HG03469 (cell line): Measurements from ENCODE around the gene IL12RB1.
"Not testable (repeated sequence)": the region's sequence is repeated elsewhere in the genome, so short reads cannot be mapped to it uniquely, and the experiment has no call there.

Source experiments
- ATAC-seq: cut with Tn5 transposase; IDR thresholded peaks from one replicate; pipeline ENCODE4 v1.9.1; 2021; ENCODE audit warnings: mild to moderate bottlenecking, moderate library complexity, moderate number of reproducible peaks; ENCODE audit not compliant: unreplicated experiment

The IL12RB1 gene

GRCh38 chr19:18113827-18114226 lies 27.1 kb upstream of the IL12RB1 start:
- no peak for ATAC-seq

DNA sequence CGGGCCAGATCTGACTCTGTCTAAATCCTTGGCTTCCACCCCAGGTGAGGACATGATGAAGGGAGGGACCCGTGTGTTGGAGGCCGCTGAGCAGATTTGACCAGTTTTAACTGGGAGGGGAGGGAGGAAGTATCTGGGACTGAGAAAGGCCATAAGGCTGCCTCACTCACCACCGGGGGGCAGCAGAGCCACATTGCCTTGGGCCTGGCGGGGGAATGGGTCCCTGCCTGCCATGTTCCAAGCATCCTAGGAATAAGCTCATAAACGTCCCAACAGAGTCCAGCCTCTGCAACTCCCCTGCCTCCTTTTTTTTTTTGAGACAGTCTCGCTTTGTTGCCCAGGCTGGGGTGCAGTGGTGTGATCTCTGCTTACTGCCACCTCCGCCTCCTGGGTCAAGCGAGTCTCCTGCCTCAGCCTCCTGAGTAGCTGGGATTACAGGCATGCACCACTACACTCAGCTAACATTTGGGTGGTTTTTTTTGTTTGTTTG lies 26.3 kb upstream of the IL12RB1 start:
- ATAC-seq = no peak

DNA sequence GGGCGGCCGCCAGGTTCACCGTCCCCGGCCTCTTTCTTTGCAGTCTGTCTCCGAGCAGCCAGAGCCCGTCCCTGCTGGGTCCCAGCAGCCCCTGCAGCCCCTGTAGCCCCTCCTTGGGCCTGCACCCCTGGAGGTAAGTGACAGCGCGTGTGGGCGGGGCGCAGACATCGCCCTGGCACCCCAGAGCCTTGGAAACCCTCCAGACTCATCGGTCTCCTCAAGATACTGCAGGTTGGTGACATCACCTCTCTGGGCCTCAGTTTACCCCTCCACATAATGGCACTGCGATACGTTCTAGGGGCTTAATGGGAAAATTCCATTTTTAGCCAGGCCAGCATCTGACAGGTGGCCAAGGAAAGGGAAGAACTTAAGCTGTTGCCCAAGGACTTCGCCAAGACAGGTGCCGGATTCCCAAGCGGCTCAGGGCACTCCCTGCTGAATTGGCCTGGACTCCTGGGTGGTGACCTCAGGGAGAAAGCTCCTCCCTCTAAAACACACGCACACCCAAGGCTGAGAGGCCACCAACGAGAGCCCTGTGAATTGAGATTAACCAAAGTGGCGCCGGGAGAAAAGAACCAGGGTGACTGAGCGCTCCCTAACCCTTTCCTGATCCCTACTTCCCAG lies 24.0 kb upstream of the IL12RB1 start:
- ATAC-seq = no peak

- ATAC-seq = no peak
These were observed 23.2 kb upstream of the IL12RB1 start for GRCh38 chr19:18109733-18110608.

- ATAC-seq = no peak
These were observed 22.6 kb upstream of the IL12RB1 start for GRCh38 chr19:18109341-18109732.

DNA sequence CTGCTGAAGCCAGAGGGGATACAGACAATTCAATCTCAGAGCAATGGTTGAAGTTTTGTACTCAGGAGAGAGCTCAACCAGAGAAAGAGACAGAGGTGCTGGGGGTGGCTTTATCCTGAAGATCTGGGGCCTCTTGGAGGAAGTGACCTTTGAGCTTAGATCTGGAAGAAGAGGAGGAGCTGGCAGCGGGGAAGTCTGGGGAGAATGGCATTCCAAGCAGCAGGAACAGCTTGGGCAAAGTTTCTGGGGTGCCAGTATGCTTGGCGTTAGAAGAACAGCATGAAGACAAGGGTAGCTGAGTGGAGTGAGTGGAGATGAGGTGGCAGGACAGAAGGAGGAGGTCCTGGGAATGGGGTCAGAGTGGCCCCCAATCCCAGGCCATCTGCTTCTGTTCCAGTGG lies 22.2 kb upstream of the IL12RB1 start:
- ATAC-seq = no peak

DNA sequence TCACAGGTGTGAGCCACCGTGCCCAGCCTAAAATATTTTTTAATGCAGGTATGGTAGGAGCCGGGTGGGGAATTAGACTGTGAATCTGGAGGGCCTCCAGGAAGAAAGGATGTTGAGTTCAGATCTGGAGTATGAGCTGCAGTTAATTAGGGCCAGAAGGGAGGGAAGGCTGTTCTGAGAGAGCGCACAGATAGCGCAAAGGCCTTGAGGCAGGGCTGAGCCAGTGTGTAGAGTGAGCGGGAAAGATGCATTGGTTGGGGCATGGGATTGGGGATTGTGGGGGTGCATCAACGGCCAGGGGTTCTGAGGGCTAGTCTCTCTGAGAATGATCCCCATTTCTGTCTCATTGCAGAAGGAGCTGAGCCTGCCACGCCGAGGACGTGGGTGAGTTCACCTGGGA lies 20.5 kb upstream of the IL12RB1 start:
- no peak for ATAC-seq

GRCh38 chr19:18105259-18105658 lies 18.5 kb upstream of the IL12RB1 start:
- ATAC-seq = not testable (repeated sequence)

- no peak for ATAC-seq
These were observed 18.0 kb upstream of the IL12RB1 start for GRCh38 chr19:18104793-18105131.

GRCh38 chr19:18102916-18103542 lies 16.3 kb upstream of the IL12RB1 start:
- ATAC-seq = no peak

DNA sequence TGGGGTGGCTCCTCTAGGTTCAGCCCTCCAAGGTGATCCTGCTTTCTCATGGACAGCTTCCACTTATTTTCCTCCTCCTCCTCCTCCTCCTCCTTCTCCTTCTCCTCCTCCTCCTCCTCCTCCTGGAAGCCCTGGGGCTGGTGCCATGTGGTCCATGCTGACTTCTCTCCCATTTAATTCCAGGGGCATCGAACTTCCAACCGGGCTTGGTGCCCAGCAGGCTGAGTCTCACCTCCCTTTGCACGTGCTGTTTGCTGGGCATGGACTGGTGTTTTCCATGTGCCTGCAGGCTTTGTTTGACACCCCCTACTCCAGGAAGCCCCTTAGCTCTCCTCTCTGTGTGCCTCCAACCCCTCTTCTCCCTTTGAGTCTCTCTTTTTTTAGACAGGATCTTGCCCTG lies 14.5 kb upstream of the IL12RB1 start:
- ATAC-seq = no peak

DNA sequence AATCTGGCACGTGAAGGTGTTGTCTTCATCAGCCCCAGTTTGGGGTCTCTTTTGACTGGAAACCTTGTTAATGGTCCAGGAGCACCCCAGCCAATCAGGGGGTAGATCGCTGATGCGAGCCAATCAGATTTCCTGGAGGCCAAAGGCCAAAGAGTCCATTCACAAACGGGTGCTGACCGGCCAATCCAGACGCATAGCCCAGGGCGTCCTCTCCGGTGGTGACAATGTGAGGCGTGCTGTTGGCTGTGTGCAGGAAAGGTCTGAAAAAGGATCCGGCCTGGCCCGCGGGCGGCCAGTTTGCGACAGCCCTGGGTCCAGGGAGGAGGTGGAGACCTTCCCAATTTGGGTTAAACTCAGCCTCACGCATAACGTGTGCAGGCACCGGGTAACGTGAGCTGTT lies 14.0 kb upstream of the IL12RB1 start:
- no peak for ATAC-seq

DNA sequence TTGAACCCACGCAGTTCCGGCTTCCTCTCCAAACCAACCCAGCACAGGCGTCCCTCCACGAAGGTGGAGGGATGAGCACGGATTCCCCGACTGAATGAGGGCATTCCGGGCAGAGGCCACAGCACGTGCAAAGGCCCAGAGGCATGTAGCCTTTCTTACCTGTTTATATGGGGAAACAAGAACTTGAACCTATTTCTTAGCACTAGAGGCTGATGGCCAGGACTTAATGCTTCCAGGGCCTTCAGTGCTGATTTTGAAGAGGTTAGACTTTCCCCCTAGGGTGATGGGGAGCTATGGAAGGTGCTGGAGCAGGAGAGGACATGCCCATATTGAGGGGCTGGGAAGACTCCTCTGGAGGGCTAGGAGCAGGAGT lies 12.9 kb upstream of the IL12RB1 start:
- ATAC-seq = no peak

DNA sequence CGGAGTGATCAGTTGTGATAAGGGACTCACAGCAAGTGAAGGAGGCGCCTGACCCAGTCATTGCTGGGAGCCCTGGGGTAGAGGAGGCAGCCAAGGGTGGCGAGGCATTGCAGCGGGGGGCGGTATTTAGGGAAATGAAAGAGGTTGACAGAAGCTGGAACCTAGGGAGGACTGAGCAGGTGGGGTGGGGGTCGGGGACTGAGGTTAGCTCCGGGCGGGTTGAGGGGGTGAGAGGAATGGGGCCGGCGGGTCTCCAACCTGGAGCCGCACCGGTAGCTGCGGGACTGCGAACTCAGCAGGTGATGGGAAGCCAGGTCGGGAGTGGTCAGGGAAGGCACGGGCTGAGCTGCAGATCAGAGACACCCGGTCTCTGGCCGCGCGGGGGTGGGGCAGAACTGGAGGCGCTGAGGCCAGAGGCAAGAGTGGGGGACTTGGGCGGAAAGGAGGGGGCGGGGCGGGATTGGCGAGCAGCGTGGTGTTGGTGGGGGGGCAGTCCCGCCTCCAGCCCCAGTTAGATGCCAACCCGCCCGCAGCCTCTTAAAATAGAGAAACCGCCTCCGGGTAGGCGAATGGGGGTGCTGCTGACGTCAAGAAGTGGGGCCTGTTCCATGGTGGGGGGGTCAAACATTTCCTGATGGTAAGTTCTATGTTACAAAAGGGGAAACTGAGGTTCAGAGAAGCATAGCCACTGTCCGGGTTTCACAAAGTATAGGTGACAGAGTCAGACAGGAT lies 12.3 kb upstream of the IL12RB1 start:
- ATAC-seq = no peak

GRCh38 chr19:18097993-18098890 lies 11.5 kb upstream of the IL12RB1 start:
- ATAC-seq = no peak

- ATAC-seq = peak; percentile 42
These were observed 10.7 kb upstream of the IL12RB1 start, which contains the start of gene MAST3 for GRCh38 chr19:18097217-18097992. MAST3 (plus strand) TSS chr19:18097778; CDS start chr19:18097793, 15 bp downstream.

GRCh38 chr19:18096258-18096657 lies 9.5 kb upstream of the IL12RB1 start:
- ATAC-seq = no peak

DNA sequence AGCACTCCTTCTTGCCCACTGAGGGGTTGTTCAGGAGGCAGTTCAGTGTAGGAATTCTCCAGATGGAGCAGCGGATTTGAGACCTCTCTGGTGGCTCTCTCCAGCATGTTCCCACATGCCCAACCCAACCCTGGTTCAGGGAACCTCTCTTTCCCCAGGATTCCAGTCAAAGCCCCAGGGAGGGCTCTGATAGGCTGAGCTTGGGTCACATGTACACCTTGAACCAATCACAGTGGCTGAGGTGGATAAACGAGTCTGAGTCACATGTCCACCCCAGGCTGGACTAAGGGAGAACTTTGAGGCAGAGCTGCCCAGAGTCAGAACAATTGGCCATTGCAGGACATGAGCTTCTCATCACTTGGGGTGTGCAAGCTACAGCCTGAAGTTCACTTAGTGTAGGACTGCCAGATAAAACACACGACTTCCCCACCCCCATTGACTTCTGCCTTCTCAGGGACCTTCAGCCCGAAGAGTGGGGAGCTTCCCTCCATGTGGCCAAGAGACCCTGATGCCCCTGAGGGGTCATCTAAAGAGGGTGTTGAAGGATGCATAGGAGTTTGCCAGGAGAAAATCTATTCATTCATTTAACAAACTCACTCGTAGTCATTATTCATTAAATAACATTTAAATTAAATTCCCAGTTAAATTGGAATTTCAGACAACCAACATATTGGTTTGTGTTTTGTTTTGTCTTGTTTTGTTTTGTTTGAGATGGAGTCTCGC lies 6.9 kb upstream of the IL12RB1 start:
- no peak for ATAC-seq

GRCh38 chr19:18091217-18091608 lies 4.5 kb upstream of the IL12RB1 start:
- no peak for ATAC-seq
